K562 (cell line): ENCODE results near the gene CPM. TPM values are rescaled to one million over a fixed set of nuclear protein-coding genes. Genes with fewer than 3 reads are reported as not detected.

Experiments
- BRD9 ChIP-seq: fragments of 450-650 bp; IDR thresholded peaks from 2 replicates; pipeline ENCODE4 v1.6.1; 2018; ENCODE audit warnings: low read depth; ENCODE audit not compliant: partially characterized antibody
- BRF2 ChIP-seq: IDR thresholded peaks from 3 replicates; pipeline ENCODE4 v1.6.1; 2011; ENCODE audit warnings: borderline replicate concordance, mild to moderate bottlenecking; ENCODE audit not compliant: insufficient read length, insufficient read depth
- CHD7 ChIP-seq: fragments of 200-600 bp; sonication (generic); IDR thresholded peaks from one replicate; pipeline ENCODE4 v1.6.1; 2012; ENCODE audit warnings: mild to moderate bottlenecking, low read depth, low read length, inconsistent platforms
- HNRNPL ChIP-seq: fragments of 200-400 bp; formaldehyde crosslinking; IDR thresholded peaks from 2 replicates; pipeline ENCODE4 v1.6.1; 2017; ENCODE audit warnings: low read depth, mild to moderate bottlenecking, low read length
- MTA3 ChIP-seq: fragments of 450-650 bp; formaldehyde crosslinking; IDR thresholded peaks from 2 replicates; pipeline ENCODE4 v1.6.1; 2017; ENCODE audit warnings: mild to moderate bottlenecking, borderline replicate concordance
- WHSC1 ChIP-seq: IDR thresholded peaks from one replicate; pipeline ENCODE4 v1.6.1; 2012; ENCODE audit warnings: low read length, control low read depth, inconsistent platforms
- ZBTB33 ChIP-seq: sonication (generic); formaldehyde crosslinking; IDR thresholded peaks from 2 replicates; pipeline ENCODE4 v1.8.1; 2023; ENCODE audit warnings: mild to moderate bottlenecking, missing genetic modification reagents
- ZKSCAN3 ChIP-seq: fragments of 250-450 bp; sonication (Bioruptor Pico); IDR thresholded peaks from 2 replicates; pipeline ENCODE4 v1.4.0; 2020
- ZNF124 ChIP-seq: sonication (generic); formaldehyde crosslinking; IDR thresholded peaks from 2 replicates; pipeline ENCODE4 v1.8.1; 2022; ENCODE audit warnings: missing genetic modification reagents
- ZNF395 ChIP-seq: fragments of 200-800 bp; sonication (Bioruptor generic); IDR thresholded peaks from 2 replicates; pipeline ENCODE4 v1.6.1; 2017; ENCODE audit warnings: missing genetic modification characterization, missing compliant biosample characterization
- polyA plus RNA-seq, 8 experiments: library from polyadenylated mRNA; depleted of rRNA in 4 of 8; stranded (reverse) in 5 of 8; unstranded in 3 of 8; fragments of >200 nt; fragmentation: Nextera tagmentation in 2 of 8; fragmentation: Illumina TruSeq in 1 of 8; extraction: Ambion mirVana in 2 of 8; extraction: Trizol in 1 of 8; gene quantifications; 2 replicates each; pipeline versions ENCODE4 v1.2.1 to v1.2.3, GENCODE V29; 2011 to 2014; ENCODE audit warnings: inconsistent platforms in 1 of 8, missing spikeins in 1 of 8
- total RNA-seq, 7 experiments: library from RNA; depleted of rRNA in 6 of 7; stranded (reverse); fragments of >200 nt in 6 of 7; fragmentation: Illumina TruSeq in 2 of 7; extraction: Trizol in 2 of 7; gene quantifications; 2 replicates each; pipeline versions ENCODE4 v1.2.1 to v1.2.3, GENCODE V29; 2011 to 2021; ENCODE audit warnings: low replicate concordance in 1 of 7

CPM gene
- total and polyA plus RNA-seq, 9 of the 15 experiments (the other 6 are each of a cell fraction or from before 2014, with no cell fraction given), result 0.31 TPM; not detected in 8

GRCh38 chr12:68807576-68808387 lies 125.2 kb downstream of the CPM start, which contains the start of gene MDM2 (continued):
- TF ChIP-seq CHD7, result no peak
- TF ChIP-seq ZBTB33, result peak; percentile 62
- TF ChIP-seq BRD9, result peak; percentile 31
- TF ChIP-seq WHSC1, result no peak
- no peak; the same call in 1 of the 2 replicates for TF ChIP-seq ZNF395 (CRISPR knock-in tag)
- TF ChIP-seq ZKSCAN3 (CRISPR knock-in tag), result no peak
- TF ChIP-seq HNRNPL, result peak; percentile 69; the same call in 1 of the 2 replicates
- TF ChIP-seq MTA3, result peak; percentile 77; the same call in 1 of the 2 replicates
- TF ChIP-seq BRF2, result no peak
- TF ChIP-seq ZNF124 (CRISPR knock-in tag), result no peak
